ENCODE results near the gene ZNF620. TPM values are rescaled to one million over a fixed set of nuclear protein-coding genes. Genes with fewer than 3 reads are reported as not detected.

Gene ZNF620
- total and polyA plus RNA-seq, 2 experiments from 2014 or later: 14.1 to 18.0 TPM

- Mint-ChIP-seq H3K4me1 (peaks cover 2% of the 10 kb centered on the region; the same call in 1 of the 3 replicates), H3K4me3 (no peak overlapping the region), H3K27ac (no peak overlapping the region), H3K9me3 (no peaks in the 10 kb centered on the region), H3K36me3 (ENCODE audit: low read depth) (peaks cover 45% of the 10 kb centered on the region), H3K27me3 (ENCODE audit: insufficient read depth, low read depth, poor library complexity) (peaks cover 5% of the 10 kb centered on the region)
- Histone ChIP-seq H3K4me2 (no peak overlapping the region), H3K36me3 (ENCODE audit: insufficient read depth) (0 out of 2 replicates have a peak, but pooled peaks cover 4% of the 10 kb centered on the region), H4K20me1 (replicated peaks; ENCODE audit: insufficient read depth) (no peaks in the 10 kb centered on the region; the same call in 1 of the 2 replicates), H3K4me1 (ENCODE audit: insufficient read depth) (no peaks in the 10 kb centered on the region), H2AFZ (no peak overlapping the region), H3F3A (replicated peaks; ENCODE audit: low read depth) (0 out of 2 replicates have a peak, but pooled peaks cover 1% of the 10 kb centered on the region), H3K27me3 (ENCODE audit: insufficient read depth) (no peaks in the 10 kb centered on the region), H3K79me2 (replicated peaks; ENCODE audit: insufficient read depth) (no peaks in the 10 kb centered on the region), H3K27ac (ENCODE audit: low read depth) (no peak overlapping the region), H3K4me3 (no peak overlapping the region), H3K9me2 (ENCODE audit: insufficient read depth) (no peaks in the 10 kb centered on the region)
- no peak for TF ChIP-seq STAT1 (IDR thresholded peaks at IDR 0.05; ENCODE audit: unreplicated experiment)
- no peak for TF ChIP-seq NANOG (IDR thresholded peaks at IDR 0.05; ENCODE audit: borderline replicate concordance)
- TF ChIP-seq POLR2AphosphoS5 (IDR thresholded peaks at IDR 0.05; ENCODE audit: low read depth): no peak
- no peak for TF ChIP-seq ETS1 (IDR thresholded peaks at IDR 0.05)
- no peak for TF ChIP-seq EZH2phosphoT487 (IDR thresholded peaks at IDR 0.05; ENCODE audit: unreplicated experiment)
- no peak for TF ChIP-seq ZNF462 (CRISPR knock-in tag; IDR thresholded peaks at IDR 0.05)
- no peak for TF ChIP-seq CREB1 (CRISPR knock-in tag; IDR thresholded peaks at IDR 0.05; ENCODE audit: low read depth)
- no peak for TF ChIP-seq JUNB (IDR thresholded peaks at IDR 0.05; ENCODE audit: unreplicated experiment)
- TF ChIP-seq CTCF (conservative IDR thresholded peaks at IDR 0.05; ENCODE audit: low read depth in 2 of 2): no peak
- no peak for TF ChIP-seq EZH2 (IDR thresholded peaks at IDR 0.05; ENCODE audit: low read depth, unreplicated experiment)
- TF ChIP-seq ZNF114 (CRISPR knock-in tag; IDR thresholded peaks at IDR 0.05): no peak
- no peak for TF ChIP-seq REST (IDR thresholded peaks at IDR 0.05; ENCODE audit: unreplicated experiment)
- no peak for TF ChIP-seq ZNF331 (CRISPR knock-in tag; IDR thresholded peaks at IDR 0.05; ENCODE audit: low read depth)
- ATAC-seq (no peak), DNase-seq (ENCODE audit: low spot score) (no peak)
Measured at GRCh38 chr3:40518848-40519247, 13.0 kb downstream of the ZNF620 start.

Measured in GM23338 (cell line).